Ishikawa (cell line): ENCODE results near the gene AHCYL2.

Experiments used
- CEBPB ChIP-seq: IDR thresholded peaks from 2 replicates; pipeline ENCODE4 v1.6.1; 2012
- CREB1 ChIP-seq: IDR thresholded peaks from 2 replicates; pipeline ENCODE4 v1.6.1; 2012; ENCODE audit warnings: low read depth
- EP300 ChIP-seq: IDR thresholded peaks from 2 replicates; pipeline ENCODE4 v1.6.1; 2012; ENCODE audit warnings: borderline replicate concordance
- MAX ChIP-seq: IDR thresholded peaks from 2 replicates; pipeline ENCODE4 v1.6.1; 2012
- RAD21 ChIP-seq: IDR thresholded peaks from 2 replicates; pipeline ENCODE4 v1.6.1; 2012; ENCODE audit warnings: low read depth
- REST ChIP-seq: IDR thresholded peaks from 2 replicates; pipeline ENCODE4 v1.6.1; 2012; ENCODE audit warnings: low read depth, mild to moderate bottlenecking
- TCF12 ChIP-seq: IDR thresholded peaks from 2 replicates; pipeline ENCODE4 v1.6.1; 2012; ENCODE audit warnings: low read depth
- USF1 ChIP-seq: IDR thresholded peaks from 2 replicates; pipeline ENCODE4 v1.6.1; 2012

- TF ChIP-seq CEBPB (no peak), EP300 (no peak), CREB1 (no peak), RAD21 (no peak), TCF12 (no peak), REST (no peak), MAX (no peak), USF1 (no peak)
Observed at GRCh38 chr7:129417073-129417472, 192.2 kb downstream of the AHCYL2 start.
